HEK293 (cell line): ENCODE results near the gene IDH1.

Experiments used
- CTCF ChIA-PET: fragments of 350-600 bp; formaldehyde crosslinking; extraction: SDS; loops from one replicate; lab custom pipeline; 2021; ENCODE audit warnings: antibody characterized with exemption; lab: Yijun Ruan, JAX
- POLR2A ChIA-PET: fragments of 300-600 bp; formaldehyde crosslinking; extraction: SDS; loops from one replicate; lab custom pipeline; 2020; ENCODE audit warnings: antibody characterized with exemption, inconsistent platforms; lab: Yijun Ruan, JAX
- H3K27ac ChIP-seq: fragments of 200-500 bp; sonication (Bioruptor generic); 2 replicates; pipeline ENCODE4 v1.5.1; 2014; ENCODE audit warnings: low read depth, low read length, control low read depth, inconsistent platforms; ENCODE audit errors: extremely low read depth
- H3K36me3 ChIP-seq, 2 experiments: fragments of 200-500 bp in 1 of 2; sonication (Bioruptor generic) in 1 of 2; 1 replicate in 1 of 2; 2 replicates in 1 of 2; pipeline ENCODE4 v1.5.1; 2014 to 2017; ENCODE audit warnings: inconsistent platforms in 2 of 2, low read length in 2 of 2; ENCODE audit not compliant: control insufficient read depth in 2 of 2, insufficient read depth in 1 of 2
- H3K4me1 ChIP-seq: fragments of 200-500 bp; sonication (Bioruptor generic); 2 replicates; pipeline ENCODE4 v1.5.1; 2014; ENCODE audit warnings: mild to moderate bottlenecking, low read length, inconsistent platforms; ENCODE audit not compliant: control insufficient read depth, insufficient read depth
- H3K4me3 ChIP-seq: 2 replicates; pipeline ENCODE4 v1.5.1; 2011; ENCODE audit warnings: low read depth, mild to moderate bottlenecking, control low read depth, low read length, moderate library complexity
- H3K9me3 ChIP-seq: fragments of 200-500 bp; sonication (Bioruptor generic); 2 replicates; pipeline ENCODE4 v1.5.1; 2014; ENCODE audit warnings: low read depth, low read length, inconsistent platforms; ENCODE audit not compliant: control insufficient read depth, insufficient read depth
- CTCF ChIP-seq: fragments of 450-650 bp; formaldehyde crosslinking; IDR thresholded peaks from 2 replicates; pipeline ENCODE4 v1.5.1; 2016; ENCODE audit warnings: missing biosample characterization, missing genetic modification characterization
- HIC1 ChIP-seq: fragments of 450-650 bp; formaldehyde crosslinking; IDR thresholded peaks from 2 replicates; pipeline ENCODE4 v1.5.1; 2016; ENCODE audit warnings: missing biosample characterization, missing genetic modification characterization
- HOXD13 ChIP-seq: sonication (generic); formaldehyde crosslinking; IDR thresholded peaks from 2 replicates; pipeline ENCODE4 v1.8.0; 2022; ENCODE audit warnings: missing genetic modification reagents, borderline replicate concordance
- MYNN ChIP-seq: fragments of 450-650 bp; formaldehyde crosslinking; IDR thresholded peaks from 2 replicates; pipeline ENCODE4 v1.5.1; 2016; ENCODE audit warnings: missing biosample characterization, missing genetic modification characterization, borderline replicate concordance
- OVOL3 ChIP-seq: fragments of 450-650 bp; formaldehyde crosslinking; IDR thresholded peaks from 2 replicates; pipeline ENCODE4 v1.5.1; 2016; ENCODE audit warnings: missing biosample characterization, missing genetic modification characterization
- ZNF175 ChIP-seq: fragments of 450-650 bp; formaldehyde crosslinking; IDR thresholded peaks from 2 replicates; pipeline ENCODE4 v1.5.1; 2016; ENCODE audit warnings: missing biosample characterization, missing genetic modification characterization
- ZNF18 ChIP-seq: fragments of 450-650 bp; formaldehyde crosslinking; IDR thresholded peaks from 2 replicates; pipeline ENCODE4 v1.5.1; 2016; ENCODE audit warnings: missing biosample characterization, missing genetic modification characterization
- ZNF184 ChIP-seq: fragments of 450-650 bp; IDR thresholded peaks from 2 replicates; pipeline ENCODE4 v1.5.1; 2018; ENCODE audit warnings: missing biosample characterization, mild to moderate bottlenecking, missing genetic modification characterization
- ZNF202 ChIP-seq: fragments of 450-650 bp; formaldehyde crosslinking; IDR thresholded peaks from 2 replicates; pipeline ENCODE4 v1.5.1; 2016; ENCODE audit warnings: missing biosample characterization, missing genetic modification characterization, borderline replicate concordance
- ZNF335 ChIP-seq: fragments of 450-650 bp; formaldehyde crosslinking; conservative IDR thresholded peaks from 2 replicates; pipeline ENCODE4 v1.5.1; 2016; ENCODE audit warnings: missing biosample characterization, missing genetic modification characterization
- ZNF350 ChIP-seq: fragments of 450-650 bp; formaldehyde crosslinking; IDR thresholded peaks from 2 replicates; pipeline ENCODE4 v1.5.0; 2017; ENCODE audit warnings: missing biosample characterization, mild to moderate bottlenecking, missing genetic modification characterization
- ZNF398 ChIP-seq: fragments of 450-650 bp; formaldehyde crosslinking; IDR thresholded peaks from 2 replicates; pipeline ENCODE4 v1.5.1; 2017; ENCODE audit warnings: missing biosample characterization, missing genetic modification characterization
- ZNF423 ChIP-seq: fragments of 450-650 bp; formaldehyde crosslinking; IDR thresholded peaks from 2 replicates; pipeline ENCODE4 v1.5.1; 2016; ENCODE audit warnings: missing biosample characterization, missing genetic modification characterization
- ZNF449 ChIP-seq: fragments of 450-650 bp; formaldehyde crosslinking; IDR thresholded peaks from 2 replicates; pipeline ENCODE4 v1.5.1; 2017; ENCODE audit warnings: missing biosample characterization, mild to moderate bottlenecking, missing genetic modification characterization, moderate library complexity
- ZNF558 ChIP-seq: fragments of 450-650 bp; formaldehyde crosslinking; IDR thresholded peaks from 2 replicates; pipeline ENCODE4 v1.5.1; 2016; ENCODE audit warnings: missing biosample characterization, missing genetic modification characterization
- ZNF658 ChIP-seq: fragments of 450-650 bp; formaldehyde crosslinking; IDR thresholded peaks from 2 replicates; pipeline ENCODE4; 2016; ENCODE audit warnings: missing biosample characterization, missing genetic modification characterization
- ZNF777 ChIP-seq: fragments of 450-650 bp; formaldehyde crosslinking; IDR thresholded peaks from 2 replicates; pipeline ENCODE4 v1.5.1; 2017; ENCODE audit warnings: missing biosample characterization, missing genetic modification characterization, borderline replicate concordance
- ZSCAN5A ChIP-seq: fragments of 450-650 bp; formaldehyde crosslinking; IDR thresholded peaks from 2 replicates; pipeline ENCODE4 v1.5.1; 2016; ENCODE audit warnings: missing biosample characterization, missing genetic modification characterization

Gene IDH1

GRCh38 chr2:208210688-208211451 is 44.0 kb downstream of the IDH1 start:
- ChIA-PET CTCF (interaction anchor here (0.5 to 0.9 kb wide), 2 partner anchors 70 to 130 kb away, joined by 3 read pairs; no protein-coding TSS in a partner anchor), POLR2A (no interaction called here)
- H3K27ac ChIP-seq = no peak overlapping the region
- H3K4me1 ChIP-seq = no peaks in the 10 kb centered on the region
- no peaks in the 10 kb centered on the region for H3K9me3 ChIP-seq
- H3K4me3 ChIP-seq = no peak overlapping the region
- H3K36me3 ChIP-seq = no peaks in the 10 kb centered on the region
- TF ChIP-seq ZNF175 (tag by site-specific recombination) (no peak), ZNF398 (tag by site-specific recombination) (no peak), ZNF558 (tag by site-specific recombination) (no peak), ZNF202 (tag by site-specific recombination) (no peak), ZNF658 (tag by site-specific recombination) (no peak), CTCF (tag by site-specific recombination) (no peak), HIC1 (tag by site-specific recombination) (no peak)

GRCh38 chr2:208208335-208209085 is 46.4 kb downstream of the IDH1 start:
- CTCF ChIA-PET = interaction anchor here (0.9 kb wide), 1 partner anchor 33 kb away, joined by 3 read pairs; no protein-coding TSS in a partner anchor
- TF ChIP-seq OVOL3 (no peak), ZNF184 (no peak), ZNF777 (tag by site-specific recombination) (no peak), ZNF335 (tag by site-specific recombination) (no peak), ZNF202 (tag by site-specific recombination) (no peak)
- H3K9me3 ChIP-seq = no peaks in the 10 kb centered on the region
- H3K4me3 ChIP-seq = no peak overlapping the region
- H3K27ac ChIP-seq = no peak overlapping the region
- no peaks in the 10 kb centered on the region for H3K36me3 ChIP-seq
- H3K4me1 ChIP-seq = no peaks in the 10 kb centered on the region
- POLR2A ChIA-PET = no interaction called here

- H3K27ac ChIP-seq = no peak overlapping the region
- ChIA-PET CTCF (no interaction called here), POLR2A (no interaction called here)
- H3K36me3 ChIP-seq = no peaks in the 10 kb centered on the region
- H3K4me1 ChIP-seq = no peaks in the 10 kb centered on the region
- H3K9me3 ChIP-seq = no peaks in the 10 kb centered on the region
- no peak overlapping the region for H3K4me3 ChIP-seq
- TF ChIP-seq HOXD13 (CRISPR knock-in tag) = no peak
- no peak for TF ChIP-seq ZNF449 (tag by site-specific recombination)
- no peak for TF ChIP-seq ZNF423 (tag by site-specific recombination)
- TF ChIP-seq ZSCAN5A (tag by site-specific recombination) = no peak
- TF ChIP-seq ZNF18 (tag by site-specific recombination) = no peak
- no peak for TF ChIP-seq MYNN
- TF ChIP-seq ZNF350 (tag by site-specific recombination) = no peak
Measured at GRCh38 chr2:208207769-208208168, 47.1 kb downstream of the IDH1 start.
